HepG2 (cell line): ENCODE measurements around the gene MVP. TPM values are rescaled to one million over a fixed set of nuclear protein-coding genes. Genes with fewer than 3 reads are reported as not detected.

Experiments
- ATAD3A ChIP-seq: sonication (generic); formaldehyde crosslinking; IDR thresholded peaks from 2 replicates; pipeline ENCODE4 v1.4.0; 2020; ENCODE audit warnings: missing genetic modification reagents
- CC2D1A ChIP-seq: sonication (generic); formaldehyde crosslinking; IDR thresholded peaks from 2 replicates; pipeline ENCODE4 v1.8.1; 2023; ENCODE audit warnings: mild to moderate bottlenecking, missing genetic modification reagents
- CHD4 ChIP-seq: fragments of 200-600 bp; sonication (generic); IDR thresholded peaks from 2 replicates; pipeline ENCODE4 v1.7.0; 2017; ENCODE audit warnings: mild to moderate bottlenecking, low read length, borderline replicate concordance
- DPF2 ChIP-seq: sonication (generic); formaldehyde crosslinking; IDR thresholded peaks from 2 replicates; pipeline ENCODE4 v1.4.0; 2020; ENCODE audit warnings: mild to moderate bottlenecking, low read depth, missing genetic modification reagents, borderline replicate concordance
- ESRRA ChIP-seq: sonication (generic); formaldehyde crosslinking; IDR thresholded peaks from 2 replicates; pipeline ENCODE4 v1.5.1; 2020; ENCODE audit warnings: mild to moderate bottlenecking, low read depth, missing genetic modification reagents
- GPBP1L1 ChIP-seq: sonication (generic); formaldehyde crosslinking; IDR thresholded peaks from 2 replicates; pipeline ENCODE4 v1.5.0; 2020; ENCODE audit warnings: mild to moderate bottlenecking, missing genetic modification reagents
- HES4 ChIP-seq: sonication (generic); formaldehyde crosslinking; IDR thresholded peaks from 2 replicates; pipeline ENCODE4 v1.9.0; 2021; ENCODE audit warnings: mild to moderate bottlenecking, missing genetic modification reagents, borderline replicate concordance
- NR2F1 ChIP-seq, 2 experiments: fragments of 450-650 bp in 1 of 2; formaldehyde crosslinking in 1 of 2; IDR thresholded peaks; 2 replicates each; pipeline versions ENCODE4 v1.5.0 to v1.6.1; 2016 to 2020; ENCODE audit warnings: mild to moderate bottlenecking in 1 of 2, missing compliant biosample characterization in 1 of 2, missing genetic modification reagents in 1 of 2, moderate library complexity in 1 of 2
- PHF21A ChIP-seq: sonication (generic); formaldehyde crosslinking; IDR thresholded peaks from 2 replicates; pipeline ENCODE4 v1.5.0; 2020; ENCODE audit warnings: mild to moderate bottlenecking, missing genetic modification reagents
- REL ChIP-seq: sonication (generic); formaldehyde crosslinking; conservative IDR thresholded peaks from 2 replicates; pipeline ENCODE4 v1.8.0; 2022; ENCODE audit warnings: mild to moderate bottlenecking, missing genetic modification reagents, moderate library complexity
- RXRB ChIP-seq: IDR thresholded peaks from 2 replicates; pipeline ENCODE4 v1.6.1; 2016; ENCODE audit warnings: borderline replicate concordance, missing genetic modification reagents, missing compliant biosample characterization
- SNRNP70 ChIP-seq: fragments of 200-400 bp; formaldehyde crosslinking; IDR thresholded peaks from 2 replicates; pipeline ENCODE4 v1.6.1; 2017; ENCODE audit warnings: mild to moderate bottlenecking, low read depth, low read length, moderate library complexity
- SP2 ChIP-seq: sonication (generic); formaldehyde crosslinking; IDR thresholded peaks from 2 replicates; pipeline ENCODE4 v1.5.1; 2020; ENCODE audit warnings: mild to moderate bottlenecking, missing genetic modification reagents
- TAF15 ChIP-seq: fragments of 200-400 bp; formaldehyde crosslinking; IDR thresholded peaks from one replicate; pipeline ENCODE4 v1.6.1; 2018; ENCODE audit warnings: mild to moderate bottlenecking, low read depth, low read length; ENCODE audit not compliant: poor library complexity, severe bottlenecking
- TARDBP ChIP-seq: sonication (generic); formaldehyde crosslinking; IDR thresholded peaks from 2 replicates; pipeline ENCODE4 v1.8.0; 2022; ENCODE audit warnings: mild to moderate bottlenecking, missing genetic modification reagents
- TCF7 ChIP-seq: sonication (generic); IDR thresholded peaks from 2 replicates; pipeline ENCODE4 v1.6.1; 2016; ENCODE audit warnings: antibody characterized with exemption, low read depth
- TFDP1 ChIP-seq: IDR thresholded peaks from 2 replicates; pipeline ENCODE4 v1.6.1; 2016; ENCODE audit warnings: missing compliant biosample characterization, missing genetic modification reagents, borderline replicate concordance
- TRIM24 ChIP-seq: sonication (generic); formaldehyde crosslinking; IDR thresholded peaks from 2 replicates; pipeline ENCODE4 v1.8.0; 2022; ENCODE audit warnings: mild to moderate bottlenecking, missing genetic modification reagents
- YEATS2 ChIP-seq: sonication (generic); formaldehyde crosslinking; IDR thresholded peaks from 2 replicates; pipeline ENCODE4 v1.4.0; 2020; ENCODE audit warnings: missing genetic modification reagents, borderline replicate concordance
- ZFX ChIP-seq: sonication (generic); formaldehyde crosslinking; IDR thresholded peaks from 2 replicates; pipeline ENCODE4 v1.4.0; 2020; ENCODE audit warnings: mild to moderate bottlenecking, low read depth, missing genetic modification reagents, moderate library complexity
- ZNF670 ChIP-seq: sonication (generic); formaldehyde crosslinking; IDR thresholded peaks from 2 replicates; pipeline ENCODE4 v1.8.0; 2022; ENCODE audit warnings: mild to moderate bottlenecking, missing genetic modification reagents, borderline replicate concordance
- ZNF770 ChIP-seq: sonication (generic); formaldehyde crosslinking; IDR thresholded peaks from 2 replicates; pipeline ENCODE4 v1.5.0; 2020; ENCODE audit warnings: mild to moderate bottlenecking, missing genetic modification reagents
- ZNF784 ChIP-seq: sonication (generic); formaldehyde crosslinking; IDR thresholded peaks from 2 replicates; pipeline ENCODE4 v1.5.1; 2020; ENCODE audit warnings: missing genetic modification reagents, mild to moderate bottlenecking, borderline replicate concordance
- ZSCAN25 ChIP-seq: sonication (generic); formaldehyde crosslinking; IDR thresholded peaks from 2 replicates; pipeline ENCODE4 v1.8.0; 2022; ENCODE audit warnings: mild to moderate bottlenecking, missing genetic modification reagents
- polyA plus RNA-seq, 8 experiments: library from polyadenylated mRNA; depleted of rRNA in 3 of 8; stranded (reverse) in 7 of 8; unstranded in 1 of 8; fragments of >200 nt; fragmentation: Illumina TruSeq in 4 of 8; extraction: Trizol in 4 of 8; gene quantifications; 2 replicates each; pipeline versions ENCODE4 v1.2.1 to v1.2.3, GENCODE V29; 2011 to 2016; ENCODE audit warnings: low read depth in 4 of 8, missing spikeins in 1 of 8, mixed read lengths in 1 of 8; ENCODE audit not compliant: insufficient read depth in 1 of 8
- total RNA-seq, 5 experiments: library from RNA; depleted of rRNA; stranded (reverse); fragments of >200 nt; fragmentation: Illumina TruSeq; extraction: Trizol; gene quantifications; 2 replicates each; pipeline ENCODE4 v1.2.3, GENCODE V29; 2016; ENCODE audit warnings: low read depth in 1 of 5

Gene MVP
- total and polyA plus RNA-seq, 2 of the 13 experiments (the other 11 are each of a cell fraction or from before 2014, with no cell fraction given): 22.9 to 43.5 TPM

- TF ChIP-seq TFDP1: peak; percentile 21; the same call in 1 of the 2 replicates
- no peak for TF ChIP-seq HES4 (CRISPR knock-in tag)
- no peak for TF ChIP-seq DPF2 (CRISPR knock-in tag)
- TF ChIP-seq ZNF670 (CRISPR knock-in tag): no peak
- TF ChIP-seq REL: no peak
- TF ChIP-seq TARDBP (CRISPR knock-in tag): 0 out of 2 replicates have a peak, but pooled peaks have one; percentile 53
- TF ChIP-seq ZSCAN25 (CRISPR knock-in tag): 0 out of 2 replicates have a peak, but pooled peaks have one; percentile 68
- no peak for TF ChIP-seq GPBP1L1 (CRISPR knock-in tag)
- TF ChIP-seq PHF21A (CRISPR knock-in tag): no peak
- TF ChIP-seq YEATS2 (CRISPR knock-in tag): peak; percentile 51; the same call in 1 of the 2 replicates
- TF ChIP-seq ZNF784 (CRISPR knock-in tag): no peak
- peak; percentile 41; the same call in 1 of the 2 replicates for TF ChIP-seq ZFX (CRISPR knock-in tag)
- no peak for TF ChIP-seq TCF7
- no peak for TF ChIP-seq NR2F1 (CRISPR knock-in tag; IDR thresholded peaks at IDR 0.05)
- no peak for TF ChIP-seq TAF15
- TF ChIP-seq ZNF770: 0 out of 2 replicates have a peak, but pooled peaks have one; percentile 8
- TF ChIP-seq ATAD3A (CRISPR knock-in tag): no peak
- no peak for TF ChIP-seq CC2D1A
- TF ChIP-seq SP2 (CRISPR knock-in tag): no peak
- TF ChIP-seq SNRNP70: no peak
- TF ChIP-seq RXRB (CRISPR knock-in tag): peak; percentile 57; the same call in 1 of the 2 replicates
- no peak for TF ChIP-seq TRIM24 (CRISPR knock-in tag)
- TF ChIP-seq ESRRA (CRISPR knock-in tag): no peak
- no peak for TF ChIP-seq CHD4
Measured at GRCh38 chr16:29848420-29849297, 28.4 kb downstream of the MVP start (continued).
